ENCODE results near the gene PRR16. TPM values are rescaled to one million over a fixed set of nuclear protein-coding genes. Genes with fewer than 3 reads are reported as not detected.

PRR16 gene
- total and polyA plus RNA-seq, 7 donors, result 1.6 to 5.9 (median 5.7) TPM

- 77 to 87% methylated on average over 3 of the region's 3 CpGs for WGBS, 2 donors
- no peak for DNase-seq
- Histone ChIP-seq H3K9me3 (no peaks in the 10 kb centered on the region), H3K27ac (no peak overlapping the region), H3K27me3 (no peaks in the 10 kb centered on the region), H3K4me1 (no peaks in the 10 kb centered on the region), H3K36me3 (no peaks in the 10 kb centered on the region), H3K4me3 (no peak overlapping the region)
- TF ChIP-seq EP300 (IDR thresholded peaks at IDR 0.05) (no peak), POLR2AphosphoS5 (IDR thresholded peaks at IDR 0.05) (no peak), POLR2A (IDR thresholded peaks at IDR 0.05) (no peak)
- TF ChIP-seq, protein P1, sequence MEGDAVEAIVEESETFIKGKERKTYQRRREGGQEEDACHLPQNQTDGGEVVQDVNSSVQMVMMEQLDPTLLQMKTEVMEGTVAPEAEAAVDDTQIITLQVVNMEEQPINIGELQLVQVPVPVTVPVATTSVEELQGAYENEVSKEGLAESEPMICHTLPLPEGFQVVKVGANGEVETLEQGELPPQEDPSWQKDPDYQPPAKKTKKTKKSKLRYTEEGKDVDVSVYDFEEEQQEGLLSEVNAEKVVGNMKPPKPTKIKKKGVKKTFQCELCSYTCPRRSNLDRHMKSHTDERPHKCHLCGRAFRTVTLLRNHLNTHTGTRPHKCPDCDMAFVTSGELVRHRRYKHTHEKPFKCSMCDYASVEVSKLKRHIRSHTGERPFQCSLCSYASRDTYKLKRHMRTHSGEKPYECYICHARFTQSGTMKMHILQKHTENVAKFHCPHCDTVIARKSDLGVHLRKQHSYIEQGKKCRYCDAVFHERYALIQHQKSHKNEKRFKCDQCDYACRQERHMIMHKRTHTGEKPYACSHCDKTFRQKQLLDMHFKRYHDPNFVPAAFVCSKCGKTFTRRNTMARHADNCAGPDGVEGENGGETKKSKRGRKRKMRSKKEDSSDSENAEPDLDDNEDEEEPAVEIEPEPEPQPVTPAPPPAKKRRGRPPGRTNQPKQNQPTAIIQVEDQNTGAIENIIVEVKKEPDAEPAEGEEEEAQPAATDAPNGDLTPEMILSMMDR (IDR thresholded peaks at IDR 0.05), result no peak
- intact Hi-C loops (cut with DNase I), result no loop called here
Measured at GRCh38 chr5:120628156-120628555, 164.1 kb downstream of the PRR16 start.

DNA sequence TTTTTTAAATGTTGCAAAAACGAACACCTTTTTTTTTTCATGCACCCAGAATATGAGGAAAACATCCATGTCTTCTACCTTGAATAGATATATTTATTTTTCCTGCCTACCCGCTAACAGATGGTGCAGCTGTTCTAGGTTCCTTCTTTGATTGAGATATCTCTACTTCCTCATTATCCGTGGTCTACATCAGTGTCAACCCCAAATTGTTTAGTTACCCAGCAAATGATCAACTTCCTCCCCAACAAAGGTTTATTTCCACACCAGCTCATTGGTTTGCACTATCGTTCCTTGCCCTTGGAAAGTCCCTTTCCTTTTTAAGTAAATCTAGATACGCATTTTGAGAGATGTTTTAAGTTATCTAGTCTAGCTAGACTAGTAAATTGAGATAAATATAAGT, 166.4 kb downstream of the PRR16 start:
- 54 to 58% methylated on average over 5 of the region's 5 CpGs for WGBS, 2 donors
- intact Hi-C loops (cut with DNase I), result no loop called here
- TF ChIP-seq POLR2A (IDR thresholded peaks at IDR 0.05), result no peak
- TF ChIP-seq EP300 (IDR thresholded peaks at IDR 0.05), result no peak
- TF ChIP-seq, protein P1 (IDR thresholded peaks at IDR 0.05), result no peak
- no peak for TF ChIP-seq POLR2AphosphoS5 (IDR thresholded peaks at IDR 0.05)

GRCh38 chr5:120631611-120632010, 167.5 kb downstream of the PRR16 start:
- TF ChIP-seq POLR2AphosphoS5 (IDR thresholded peaks at IDR 0.05) (no peak), POLR2A (IDR thresholded peaks at IDR 0.05) (no peak), EP300 (IDR thresholded peaks at IDR 0.05) (no peak)
- TF ChIP-seq, protein P1 (IDR thresholded peaks at IDR 0.05), result no peak

More for the DNA sequence above, 166.4 kb downstream of the PRR16 start:
- no peaks in the 10 kb centered on the region for H3K27me3 ChIP-seq
- no peak for DNase-seq
- no peaks in the 10 kb centered on the region for H3K9me3 ChIP-seq
- H3K27ac ChIP-seq, result no peak overlapping the region
- no peaks in the 10 kb centered on the region for H3K36me3 ChIP-seq
- no peaks in the 10 kb centered on the region for H3K4me1 ChIP-seq
- H3K4me3 ChIP-seq, result no peak overlapping the region

GRCh38 chr5:120632430-120632829, 168.3 kb downstream of the PRR16 start:
- Histone ChIP-seq H3K9me3 (no peaks in the 10 kb centered on the region), H3K27me3 (no peaks in the 10 kb centered on the region), H3K4me3 (no peak overlapping the region), H3K27ac (no peak overlapping the region), H3K4me1 (no peaks in the 10 kb centered on the region), H3K36me3 (no peaks in the 10 kb centered on the region)
- no peak for TF ChIP-seq EP300 (IDR thresholded peaks at IDR 0.05)
- TF ChIP-seq POLR2AphosphoS5 (IDR thresholded peaks at IDR 0.05), result no peak
- no peak for TF ChIP-seq POLR2A (IDR thresholded peaks at IDR 0.05)
- TF ChIP-seq, protein P1 (IDR thresholded peaks at IDR 0.05), result no peak
- intact Hi-C loops (cut with DNase I), result no loop called here
- WGBS, 2 donors, result 91 to 96% methylated on average over 3 of the region's 3 CpGs
- DNase-seq, result no peak

More at GRCh38 chr5:120631611-120632010, 167.5 kb downstream of the PRR16 start:
- Histone ChIP-seq H3K9me3 (no peaks in the 10 kb centered on the region), H3K4me3 (no peak overlapping the region), H3K4me1 (no peaks in the 10 kb centered on the region), H3K36me3 (no peaks in the 10 kb centered on the region), H3K27ac (no peak overlapping the region), H3K27me3 (no peaks in the 10 kb centered on the region)
- WGBS, 2 donors, result 59 to 80% methylated on average over 2 of the region's 2 CpGs
- intact Hi-C loops (cut with DNase I), result no loop called here
- no peak for DNase-seq

DNA sequence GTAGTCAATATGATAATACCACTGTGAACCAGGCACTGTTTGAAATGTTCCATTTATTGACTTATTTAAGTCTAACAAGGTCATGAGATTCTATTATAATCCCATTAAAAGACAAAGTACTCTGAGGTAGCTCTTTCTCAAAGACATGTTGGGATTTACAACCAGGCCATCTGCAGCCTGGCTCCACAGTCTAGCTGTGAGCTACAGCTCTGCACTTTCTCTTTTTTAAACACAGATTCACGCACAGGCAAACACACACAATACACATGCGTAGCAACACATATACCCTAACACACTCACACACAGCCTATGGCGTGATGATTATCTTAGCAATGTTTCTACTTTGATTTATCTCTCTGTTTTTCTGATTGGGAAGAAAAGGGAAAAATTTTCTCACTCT, 174.3 kb downstream of the PRR16 start:
- 50 to 56% methylated on average over 3 of the region's 3 CpGs for WGBS, 2 donors
- intact Hi-C loops (cut with DNase I), result no loop called here

More for the DNA sequence above, 174.3 kb downstream of the PRR16 start:
- no peak for DNase-seq
- H3K4me3 ChIP-seq, result no peak overlapping the region
- no peaks in the 10 kb centered on the region for H3K27me3 ChIP-seq
- TF ChIP-seq POLR2AphosphoS5 (IDR thresholded peaks at IDR 0.05), result no peak
- TF ChIP-seq POLR2A (IDR thresholded peaks at IDR 0.05), result no peak
- TF ChIP-seq, protein P1 (IDR thresholded peaks at IDR 0.05), result no peak
- TF ChIP-seq EP300 (IDR thresholded peaks at IDR 0.05), result no peak
- H3K36me3 ChIP-seq, result no peaks in the 10 kb centered on the region
- no peaks in the 10 kb centered on the region for H3K4me1 ChIP-seq
- H3K27ac ChIP-seq, result no peak overlapping the region
- H3K9me3 ChIP-seq, result no peaks in the 10 kb centered on the region

Data from sigmoid colon (tissue), 7 donors.